SHP77 treated with DMSO at 0.1 percent for 48 hours (cell line): ENCODE measurements around the gene FKBP6.
A peak's percentile ranks its signal among the peaks of the same experiment; 100 is the strongest.
"Not testable (repeated sequence)": the region's sequence is repeated elsewhere in the genome, so short reads cannot be mapped to it uniquely, and the experiment has no call there.

Source experiments
- DNase-seq: peaks from one replicate; lab custom pipeline; 2025; lab: John Stamatoyannopoulos, UW

Gene FKBP6

DNA sequence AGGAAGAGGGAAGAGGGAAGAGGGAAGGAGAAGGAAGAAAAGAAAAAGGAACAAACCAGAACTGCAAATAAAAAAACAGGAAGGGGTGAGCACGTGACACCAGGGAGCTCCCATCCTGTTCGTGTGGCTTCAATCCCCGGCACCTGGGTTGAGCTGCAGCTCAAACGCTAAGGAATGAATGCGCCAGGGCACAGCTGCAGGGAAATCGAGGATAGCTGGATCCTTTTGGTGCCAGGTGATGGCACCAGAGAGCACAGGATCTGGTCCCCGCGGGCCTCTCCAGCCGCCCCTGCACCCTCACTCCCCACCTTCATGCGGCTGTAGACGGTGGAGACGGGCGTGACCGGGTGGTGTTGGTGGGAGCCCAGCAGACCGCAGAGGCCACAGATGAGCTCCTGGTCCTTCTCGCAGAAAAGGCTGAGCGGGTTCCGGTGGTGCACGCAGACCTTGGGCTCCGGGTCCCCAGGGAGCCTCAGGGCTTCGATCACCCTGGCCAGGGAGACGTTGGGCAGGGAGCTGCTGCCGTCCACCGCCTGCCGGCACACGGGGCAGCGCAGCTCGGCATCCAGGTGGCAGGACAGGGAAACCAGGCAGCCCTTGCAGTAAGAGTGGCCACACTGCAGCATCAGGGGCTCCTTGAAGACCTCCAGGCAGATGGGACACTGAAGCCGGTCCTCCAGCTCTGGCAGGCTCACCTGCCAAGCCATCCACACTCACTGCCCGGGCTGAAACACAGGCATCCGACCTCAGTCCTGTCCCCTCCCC, 3.7 kb upstream of the FKBP6 start:
- DNase-seq, result peak; percentile 53

DNA sequence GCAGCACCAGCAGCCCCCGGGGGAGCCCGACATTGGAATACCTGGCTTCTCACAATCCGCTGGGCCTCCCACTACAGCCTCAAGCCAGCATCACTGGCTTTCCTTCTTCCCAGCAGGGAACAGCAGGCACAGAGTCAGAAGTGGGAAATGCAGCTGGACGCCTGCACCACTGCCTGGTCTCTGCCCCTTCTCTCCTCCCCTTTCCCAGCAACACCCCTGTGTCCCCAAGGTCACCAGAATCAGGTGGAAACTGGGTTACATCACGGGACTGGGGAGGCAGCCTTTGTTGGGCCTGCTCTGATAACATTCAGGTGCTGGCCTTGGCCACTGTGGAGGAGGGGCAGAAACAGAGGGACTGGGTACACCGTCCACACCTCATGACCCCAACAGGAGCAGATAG, 2.5 kb upstream of the FKBP6 start:
- not testable (repeated sequence) for DNase-seq

DNA sequence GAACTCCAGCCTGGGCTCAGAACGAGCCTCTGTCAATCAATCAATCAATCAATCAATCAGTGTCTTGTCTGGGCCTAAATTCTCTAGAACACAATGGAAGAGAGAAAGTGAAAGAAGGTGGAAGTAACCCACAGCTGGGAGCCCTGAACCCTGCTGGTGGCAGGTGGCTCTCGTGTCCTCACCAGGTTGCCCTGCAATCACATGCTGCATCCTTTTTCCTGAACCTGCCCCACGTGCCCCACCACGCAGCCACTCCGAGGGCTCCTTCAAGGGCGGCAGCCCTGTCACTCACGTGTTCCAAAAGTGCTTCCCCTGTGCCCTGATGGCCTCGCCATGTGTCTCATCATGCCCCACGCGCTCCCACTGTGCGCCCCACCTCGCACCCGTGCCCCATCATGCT, 512 bp upstream of the FKBP6 start:
- DNase-seq, result not testable (repeated sequence)

DNA sequence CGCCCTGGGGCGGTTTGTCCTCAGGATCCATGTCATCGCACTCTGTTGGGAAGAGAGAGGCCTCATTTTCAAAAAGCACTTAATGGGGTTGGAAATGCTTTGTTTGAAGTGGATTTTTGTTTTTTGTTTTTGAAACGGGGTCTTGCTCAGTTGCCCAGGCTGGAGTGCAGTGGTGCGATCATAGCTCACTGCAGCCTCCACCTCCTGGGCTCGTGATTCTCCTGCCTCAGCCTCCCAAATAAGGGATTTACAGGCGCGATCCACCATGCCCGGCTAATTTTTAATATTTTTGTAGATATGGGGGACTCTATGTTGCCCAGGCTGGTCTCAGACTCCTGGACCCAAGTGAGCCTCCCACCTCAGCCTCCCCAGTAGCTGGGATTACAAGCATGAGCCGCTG, 735 bp downstream of the FKBP6 start:
- no peak for DNase-seq

DNA sequence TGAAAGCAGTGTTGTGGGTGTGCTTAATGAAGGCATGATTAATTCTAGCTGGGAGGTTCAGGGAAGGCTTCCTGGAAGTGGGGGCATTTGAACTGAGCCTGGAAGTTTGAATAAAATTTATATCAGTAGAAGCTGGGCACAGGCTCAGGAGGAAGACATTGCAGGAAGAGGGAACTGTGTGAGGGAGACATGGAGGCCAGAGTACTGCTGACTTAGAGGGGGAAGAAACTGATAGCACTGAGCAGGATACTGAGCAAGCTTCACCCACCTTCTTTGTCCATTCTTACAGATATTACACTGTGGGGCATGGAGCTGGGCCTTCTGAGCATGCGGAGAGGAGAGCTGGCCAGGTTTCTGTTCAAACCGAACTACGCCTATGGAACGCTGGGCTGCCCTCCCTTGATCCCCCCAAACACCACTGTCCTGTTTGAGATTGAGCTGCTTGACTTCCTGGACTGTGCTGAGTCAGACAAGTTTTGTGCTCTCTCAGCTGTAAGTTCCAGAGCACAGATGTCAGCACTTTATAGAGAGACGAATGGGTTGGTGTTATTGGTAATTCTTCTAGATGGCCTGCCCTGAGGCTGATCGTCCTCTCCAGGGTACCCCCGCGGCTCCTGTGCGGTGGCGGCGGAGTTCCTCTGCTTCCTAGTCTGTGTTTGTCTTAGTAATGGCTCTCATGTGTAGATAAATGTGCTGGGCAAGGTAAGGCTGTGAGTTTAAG, 2.1 kb downstream of the FKBP6 start:
- DNase-seq, result no peak

DNA sequence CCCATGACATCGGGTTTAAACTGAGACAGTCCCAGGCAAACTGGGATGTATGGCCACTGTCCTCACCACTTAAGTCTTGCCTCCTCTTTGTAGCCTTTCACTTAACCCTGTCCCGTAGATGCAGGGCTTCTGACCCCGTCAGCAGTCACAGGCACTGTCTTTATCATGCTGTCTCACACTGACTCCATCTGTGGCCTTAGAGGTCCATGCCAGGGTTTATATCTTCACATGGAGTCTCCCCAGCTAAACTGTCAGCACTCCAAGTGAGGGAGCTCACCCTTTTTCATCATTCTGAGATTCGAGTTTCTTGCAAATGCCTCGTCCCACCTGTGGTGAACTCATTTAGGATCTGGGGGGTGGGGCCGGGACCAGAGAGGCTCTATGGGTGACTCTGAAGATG, 2.8 kb downstream of the FKBP6 start:
- DNase-seq, result no peak

DNA sequence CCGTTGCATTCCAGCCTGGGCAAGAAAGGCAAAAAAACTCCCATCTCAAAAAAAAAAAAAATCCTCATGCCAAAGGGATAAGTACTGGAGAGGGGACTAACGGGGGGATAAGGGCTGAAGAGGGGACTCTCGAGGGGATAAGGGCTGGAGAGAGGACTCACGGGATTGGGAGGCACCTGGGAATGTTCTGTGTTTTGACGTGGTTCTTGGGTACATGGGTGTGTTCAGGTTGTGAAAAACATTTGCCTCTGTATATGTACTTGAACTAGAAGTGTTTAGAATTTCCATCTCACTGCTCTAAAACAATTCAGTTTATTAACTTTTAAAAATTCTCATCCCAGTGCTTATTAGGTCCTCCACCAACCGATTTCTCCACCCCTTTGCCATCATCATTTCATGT, 4.5 kb downstream of the FKBP6 start:
- DNase-seq, result no peak

DNA sequence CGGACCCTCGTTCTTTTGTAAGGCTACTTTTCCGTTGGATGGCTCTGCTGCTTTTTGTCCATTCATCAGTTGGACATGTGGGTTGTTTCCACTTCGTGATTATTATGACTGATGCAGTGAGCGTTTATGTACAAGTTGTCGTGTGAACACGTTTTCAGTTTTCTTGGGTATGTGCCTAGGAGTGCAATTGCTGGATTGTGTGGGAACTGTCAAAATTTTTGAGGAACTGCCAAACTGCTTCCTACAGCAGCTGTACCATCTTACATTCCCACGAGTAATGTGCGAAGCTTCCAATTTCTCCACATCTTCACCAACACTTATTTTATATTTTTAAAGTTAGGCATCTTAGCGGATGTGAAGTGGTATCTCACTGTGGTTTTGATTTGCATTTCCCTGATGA, 10.4 kb downstream of the FKBP6 start:
- no peak for DNase-seq

DNA sequence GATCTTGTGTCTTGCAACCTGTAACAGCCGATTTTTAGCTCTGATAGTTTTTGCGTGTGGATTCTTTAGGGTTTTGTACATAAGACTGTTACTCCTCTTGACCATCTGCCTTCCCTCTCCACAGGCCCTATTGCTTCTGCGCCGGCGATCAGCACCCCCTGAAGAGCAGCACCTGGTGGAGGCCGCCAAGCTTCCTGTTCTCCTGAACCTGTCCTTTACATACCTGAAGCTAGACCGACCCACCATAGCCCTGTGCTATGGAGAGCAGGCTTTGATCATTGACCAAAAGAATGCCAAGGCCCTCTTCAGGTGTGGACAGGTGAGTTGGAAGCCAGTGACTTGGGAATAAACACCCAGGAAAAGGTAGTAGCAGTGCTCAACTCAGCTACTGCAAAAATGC, 12.6 kb downstream of the FKBP6 start:
- no peak for DNase-seq

DNA sequence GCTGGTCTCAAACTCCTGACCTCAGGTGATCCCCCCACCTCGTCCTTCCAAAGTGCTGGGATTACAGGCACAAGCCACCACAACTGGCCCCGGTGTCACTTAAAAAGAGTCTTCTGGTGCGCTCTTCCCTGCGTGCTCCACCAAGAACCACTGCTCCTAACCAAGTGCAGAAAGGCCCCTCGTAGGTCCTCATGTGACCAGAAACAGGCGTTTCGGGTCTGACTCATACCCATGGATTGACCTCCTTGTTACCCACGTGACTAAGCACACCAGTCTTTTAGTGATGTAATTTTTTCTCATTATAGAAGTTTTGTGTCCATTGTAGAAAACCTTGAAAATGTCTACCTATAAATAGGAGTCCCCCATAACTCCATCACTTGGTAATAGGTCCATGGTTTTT, 13.9 kb downstream of the FKBP6 start:
- no peak for DNase-seq

DNA sequence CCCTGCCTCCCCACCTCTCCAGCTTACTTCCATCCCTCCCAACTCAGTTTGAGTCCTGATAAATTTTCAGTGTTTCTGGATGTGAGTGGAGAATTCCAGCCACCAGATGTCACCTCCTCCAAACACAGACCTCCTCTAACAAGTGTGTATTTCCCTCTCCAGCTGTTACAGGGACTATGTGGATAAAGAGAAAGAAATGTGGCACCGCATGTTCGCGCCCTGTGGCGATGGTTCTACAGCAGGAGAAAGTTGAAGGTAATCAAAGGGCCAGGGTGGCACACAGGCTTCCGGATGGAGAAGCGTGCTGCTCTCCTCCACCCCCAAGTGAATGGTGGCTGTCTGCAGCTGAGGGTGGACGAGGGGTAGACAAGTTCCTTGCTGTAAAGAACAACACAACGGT, 14.7 kb downstream of the FKBP6 start:
- DNase-seq, result no peak

DNA sequence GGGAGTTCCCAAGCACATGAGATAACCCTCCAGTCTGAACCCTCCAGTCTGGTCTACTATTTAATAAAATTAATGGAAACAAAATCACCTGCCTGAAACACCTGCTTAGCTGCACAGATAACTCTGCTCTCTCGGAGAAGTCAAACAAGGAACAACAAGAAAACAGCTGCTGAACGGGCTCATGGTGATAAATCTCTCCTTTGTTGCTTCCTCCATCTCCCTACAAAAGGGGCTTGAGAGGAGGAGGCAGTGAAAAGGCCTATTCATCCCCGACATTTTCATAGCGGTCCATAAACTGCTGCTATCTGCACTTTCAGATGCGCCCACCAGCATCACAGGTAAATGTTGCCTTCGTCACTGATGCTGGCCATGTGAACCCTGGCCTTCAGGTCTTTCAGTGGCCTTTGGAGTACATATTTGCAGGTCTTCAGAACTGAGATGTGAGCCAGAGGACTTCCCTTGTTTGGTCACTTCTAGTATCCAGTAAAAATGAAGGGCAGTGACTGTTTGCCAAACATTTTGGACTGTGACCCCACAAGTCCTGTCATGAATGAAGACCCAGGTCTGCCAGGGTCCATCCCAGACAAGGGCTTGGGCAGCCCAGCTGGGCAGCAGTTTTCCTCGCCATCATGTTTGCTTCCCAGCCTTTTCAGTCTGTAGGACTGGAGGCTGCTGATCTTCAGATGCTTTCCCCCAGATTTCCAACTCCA, 15.9 kb downstream of the FKBP6 start:
- no peak for DNase-seq

DNA sequence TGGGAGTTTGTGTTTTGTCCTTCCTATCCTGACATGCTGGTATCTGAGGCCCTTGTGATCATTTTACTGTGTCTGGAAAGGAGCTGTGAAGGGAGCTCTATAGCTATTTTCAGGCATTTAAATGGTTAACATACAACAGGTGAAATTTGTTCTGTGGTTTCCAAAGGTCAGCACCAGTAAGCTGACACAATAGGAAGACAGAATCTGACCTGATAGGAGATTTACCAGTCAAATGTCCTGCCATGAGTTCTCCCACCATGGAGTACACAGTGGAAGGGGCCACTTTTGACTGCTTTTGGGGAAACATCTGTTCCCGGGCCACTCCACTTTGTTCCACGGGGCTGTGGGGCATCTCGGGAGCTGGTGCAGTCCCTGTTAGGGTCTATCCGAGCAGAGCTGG, 17.6 kb downstream of the FKBP6 start:
- DNase-seq, result no peak

DNA sequence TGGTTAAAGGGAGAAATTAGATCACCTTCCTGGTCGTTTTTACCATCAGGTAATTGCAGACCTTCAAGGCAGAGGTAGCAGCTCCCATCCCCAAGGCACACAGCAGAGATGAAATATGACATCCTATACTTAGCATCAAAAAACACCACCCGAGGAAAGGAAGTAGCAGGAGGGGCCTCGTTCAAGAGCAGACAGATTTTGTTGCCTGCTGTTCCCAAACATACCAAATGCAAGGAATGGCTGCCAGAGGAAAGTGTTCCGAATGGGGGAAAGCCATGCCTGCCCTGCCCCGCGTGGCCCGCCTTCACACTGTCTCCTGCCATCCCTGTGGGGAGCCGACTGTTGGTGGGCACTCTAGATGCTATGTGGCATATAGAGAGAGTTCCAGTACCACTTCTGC, 18.0 kb downstream of the FKBP6 start:
- no peak for DNase-seq

DNA sequence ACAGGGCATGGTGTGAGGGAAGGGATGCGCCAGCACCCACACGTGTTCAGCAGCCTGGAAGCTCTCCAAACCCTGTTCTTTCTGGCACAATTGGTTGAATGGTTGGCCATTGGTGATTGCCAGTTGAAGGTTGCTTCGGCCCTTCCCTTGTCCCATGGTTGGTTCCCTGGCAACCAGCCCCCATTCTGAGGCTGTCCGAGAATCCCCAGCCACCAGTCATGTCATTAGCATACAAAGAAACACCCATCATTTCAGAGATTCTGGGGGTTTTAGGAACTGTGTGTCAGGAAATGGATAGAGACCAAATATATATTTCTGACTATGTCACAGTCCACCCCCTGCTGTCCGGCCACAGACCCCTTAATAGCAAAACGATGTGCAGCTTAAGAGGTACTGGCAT, 21.8 kb downstream of the FKBP6 start:
- no peak for DNase-seq

DNA sequence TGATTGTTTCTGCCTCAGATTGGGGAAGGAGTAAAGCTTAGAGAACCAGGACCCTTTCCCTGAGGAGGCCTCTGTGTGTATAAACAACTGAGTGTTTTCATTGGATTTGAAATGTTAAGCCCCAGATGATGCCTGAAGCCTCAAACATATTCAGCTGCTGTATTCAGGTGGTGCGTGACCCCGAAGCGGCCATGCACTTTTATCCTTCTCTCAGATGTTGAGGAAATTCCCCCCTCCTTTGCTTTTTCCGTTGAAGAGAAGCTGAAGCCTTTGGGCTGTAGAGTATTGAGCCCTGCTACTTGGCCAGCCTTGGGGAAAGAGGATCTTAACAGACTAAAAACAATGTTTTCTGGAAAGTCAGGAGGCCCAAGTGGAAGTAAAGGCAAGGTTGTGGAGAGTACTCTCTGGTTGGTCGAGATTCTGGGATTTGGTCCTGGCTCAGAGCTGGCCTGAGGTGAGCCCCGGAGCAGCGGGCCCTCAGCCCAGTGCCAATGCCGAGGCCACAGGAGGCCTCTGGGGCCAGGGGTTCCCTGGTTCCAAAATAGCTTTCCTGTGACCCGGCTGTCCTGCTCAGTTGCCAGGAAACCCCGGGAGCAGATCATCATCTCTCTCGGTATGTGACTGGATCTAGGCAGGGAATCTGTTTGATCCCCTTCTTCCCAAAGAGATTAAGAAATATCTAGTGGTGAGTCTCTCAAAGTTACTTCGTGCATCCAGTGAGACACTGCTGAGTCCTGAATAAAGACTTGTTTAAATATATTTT, 22.5 kb downstream of the FKBP6 start:
- no peak for DNase-seq

DNA sequence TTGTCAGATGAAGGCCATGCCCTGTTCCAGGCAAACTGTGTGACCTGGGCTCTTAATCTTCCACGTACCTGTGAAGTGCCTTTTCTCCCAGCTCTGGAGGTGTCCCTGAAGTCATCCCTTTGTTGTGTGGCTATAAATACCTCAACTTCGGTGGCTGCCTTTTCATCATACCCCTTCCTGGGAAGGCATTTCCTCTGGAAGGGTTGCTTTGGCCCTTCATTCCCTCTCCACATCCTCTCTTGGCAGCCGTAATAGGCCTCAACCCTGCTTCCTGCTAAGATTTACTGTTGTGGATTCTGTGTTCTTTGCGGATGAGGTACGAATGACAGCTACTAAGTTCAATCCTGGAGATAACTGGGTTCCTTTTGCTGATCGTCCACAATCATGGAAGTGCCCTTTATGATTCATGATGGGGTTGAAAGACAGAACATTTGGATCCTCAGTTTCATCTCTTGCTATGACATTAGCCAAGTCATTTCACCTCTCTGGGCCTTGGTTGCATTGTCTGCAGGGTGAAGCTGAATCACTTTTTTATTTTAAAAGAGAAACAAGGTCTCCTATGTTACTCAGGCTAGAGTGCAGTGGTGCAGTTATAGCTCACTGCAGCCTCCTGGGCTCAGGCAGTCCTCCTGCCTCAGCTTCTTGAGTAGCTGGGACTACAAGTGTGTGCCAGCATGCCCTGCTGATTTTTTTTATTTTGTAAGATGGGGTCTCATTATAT, 23.6 kb downstream of the FKBP6 start:
- no peak for DNase-seq

DNA sequence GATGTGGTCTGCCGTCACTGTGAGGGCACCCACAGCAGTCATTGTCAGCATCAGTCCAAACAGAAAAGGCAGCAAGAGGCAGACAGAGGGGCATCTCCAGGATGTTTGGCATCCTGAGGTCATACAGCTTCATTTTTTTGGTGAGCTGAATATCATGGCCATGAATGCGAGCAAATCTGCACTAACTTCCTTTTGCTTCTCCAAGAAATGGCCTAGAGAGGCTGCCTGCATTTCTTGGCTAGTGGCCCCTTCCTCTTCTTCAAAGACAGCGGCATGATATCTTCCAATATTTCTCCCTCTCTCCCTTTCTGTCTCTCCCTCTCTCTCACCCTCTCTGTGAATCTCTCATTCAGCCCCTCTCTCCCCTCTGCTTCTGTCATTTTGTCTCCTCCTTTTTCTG, 24.8 kb downstream of the FKBP6 start:
- DNase-seq, result no peak

DNA sequence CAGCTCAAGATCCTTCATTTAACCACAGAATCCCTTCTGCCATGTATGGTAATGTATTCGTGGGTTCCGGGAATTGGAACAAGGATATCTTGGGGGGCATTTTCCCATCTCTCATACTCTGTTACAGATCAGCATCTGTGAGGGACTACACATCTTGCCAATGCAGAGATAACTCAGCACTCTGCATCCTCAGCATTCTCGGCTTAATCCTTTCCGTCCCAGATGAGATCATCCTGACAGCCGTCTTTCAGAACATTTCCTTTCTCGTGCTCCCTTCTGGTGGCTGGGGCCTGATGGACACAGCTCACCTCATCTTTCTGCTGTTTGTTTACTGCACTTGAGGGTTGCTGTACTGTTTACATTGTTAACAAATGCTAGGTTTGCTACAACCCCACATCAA, 25.3 kb downstream of the FKBP6 start:
- no peak for DNase-seq

DNA sequence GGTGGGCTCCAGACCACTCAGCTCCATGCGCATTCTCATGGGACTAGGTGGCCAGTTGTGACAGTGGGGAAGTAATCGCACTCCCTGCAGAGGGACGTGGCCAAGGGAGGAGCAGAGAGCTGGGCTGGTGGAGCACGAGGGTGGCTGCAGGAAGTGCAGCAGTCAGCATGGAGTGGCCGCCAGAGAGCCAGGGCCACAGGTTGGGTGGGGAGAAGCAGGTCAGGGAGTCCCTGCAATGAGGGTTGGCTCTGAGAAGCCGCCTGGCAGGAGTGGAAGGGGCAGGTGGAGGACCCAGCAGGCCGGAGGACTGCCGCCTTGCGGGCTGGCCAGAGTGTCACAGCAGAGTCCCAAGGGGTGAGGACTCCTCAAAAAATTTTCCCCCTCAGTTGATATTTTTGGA, 26.2 kb downstream of the FKBP6 start:
- DNase-seq, result no peak

DNA sequence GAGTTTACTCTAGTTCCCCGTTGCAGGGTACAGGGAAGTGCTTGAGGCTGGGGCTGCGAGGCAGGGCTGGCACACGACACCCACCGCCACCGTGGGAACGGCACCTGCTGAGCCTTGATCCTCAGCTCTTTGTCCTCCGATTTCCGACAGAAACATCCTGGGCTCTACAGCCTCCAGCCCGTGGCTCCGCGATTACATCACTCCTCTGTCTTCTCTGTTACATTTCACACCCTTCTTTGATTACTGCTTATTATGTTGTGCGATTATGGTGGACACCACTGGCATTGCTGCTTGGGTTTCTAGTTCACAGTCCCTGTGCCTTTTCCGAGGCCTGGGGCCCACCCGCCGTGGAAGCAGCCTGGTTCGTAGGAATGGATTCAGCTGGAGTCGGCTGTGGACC, 26.9 kb downstream of the FKBP6 start:
- DNase-seq, result no peak

DNA sequence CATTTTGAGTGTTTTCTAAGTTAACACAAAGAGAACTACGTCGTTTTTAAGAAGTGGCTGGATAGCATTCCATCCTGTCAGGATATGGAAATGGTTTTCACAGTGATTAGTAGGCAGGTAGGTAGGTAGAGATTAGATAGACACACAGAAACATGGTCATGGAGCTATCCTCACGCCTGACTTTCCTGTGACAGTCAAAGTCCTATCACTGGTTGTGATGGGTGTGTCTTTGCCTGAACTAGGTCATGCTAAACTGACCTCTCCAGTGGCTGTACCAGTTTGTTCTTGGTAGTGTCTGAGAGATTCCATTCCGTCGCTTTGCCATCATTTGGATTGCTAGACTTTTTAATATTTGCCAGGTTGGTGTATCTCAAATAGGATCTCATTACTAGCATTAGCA, 28.2 kb downstream of the FKBP6 start:
- no peak for DNase-seq
